GM18858 (cell line): ENCODE data around the gene DEFB124.
"Not testable (repeated sequence)": the region's sequence is repeated elsewhere in the genome, so short reads cannot be mapped to it uniquely, and the experiment has no call there.

ENCODE experiments used
- ATAC-seq: cut with Tn5 transposase; IDR thresholded peaks from one replicate; pipeline ENCODE4 v1.9.1; 2021; ENCODE audit not compliant: unreplicated experiment

DEFB124 gene

GRCh38 chr20:31474758-31475427 is at the start of gene DEFB124, which contains the start of gene REM1:
Gene DEFB124, minus strand, starts transcription at chr20:31475127. Its CDS starts 2,114 bp downstream, at chr20:31473013.
Gene REM1, plus strand, starts transcription at chr20:31475288. Its CDS starts 1,158 bp downstream, at chr20:31476446.
- no peak for ATAC-seq

GRCh38 chr20:31523361-31524283 is 48.7 kb upstream of the DEFB124 start:
- ATAC-seq, result no peak

- ATAC-seq, result no peak
These were observed 47.8 kb upstream of the DEFB124 start for GRCh38 chr20:31522731-31523130.

GRCh38 chr20:31521267-31521666 is 46.3 kb upstream of the DEFB124 start:
- ATAC-seq, result not testable (repeated sequence)

GRCh38 chr20:31517373-31517772 is 42.4 kb upstream of the DEFB124 start:
- no peak for ATAC-seq

GRCh38 chr20:31516651-31517050 is 41.7 kb upstream of the DEFB124 start:
- ATAC-seq, result no peak

- no peak for ATAC-seq
These were observed 41.2 kb upstream of the DEFB124 start for GRCh38 chr20:31516166-31516565.

GRCh38 chr20:31515775-31516107 is 40.8 kb upstream of the DEFB124 start:
- no peak for ATAC-seq

- ATAC-seq, result no peak
These were observed 40.3 kb upstream of the DEFB124 start for GRCh38 chr20:31515072-31515774.

- peak; percentile 77 for ATAC-seq
These were observed 39.5 kb upstream of the DEFB124 start, which contains the start of gene HM13 for GRCh38 chr20:31514154-31515071. Gene HM13, plus strand, starts transcription at chr20:31514442. Its CDS starts 110 bp downstream, at chr20:31514552.

- ATAC-seq, result no peak
These were observed 33.8 kb upstream of the DEFB124 start for GRCh38 chr20:31508517-31509244.

GRCh38 chr20:31505903-31506302 is 31.0 kb upstream of the DEFB124 start:
- no peak for ATAC-seq

- peak; percentile 96 for ATAC-seq
These were observed 28.2 kb upstream of the DEFB124 start for GRCh38 chr20:31502884-31503673.

- no peak for ATAC-seq
These were observed 25.6 kb upstream of the DEFB124 start for GRCh38 chr20:31500527-31500926.

GRCh38 chr20:31497838-31498540 is 23.1 kb upstream of the DEFB124 start:
- ATAC-seq, result no peak

- no peak for ATAC-seq
These were observed 21.9 kb upstream of the DEFB124 start for GRCh38 chr20:31496761-31497295.

- no peak for ATAC-seq
These were observed 19.2 kb upstream of the DEFB124 start for GRCh38 chr20:31494131-31494530.

GRCh38 chr20:31490752-31491151 is 15.8 kb upstream of the DEFB124 start:
- no peak for ATAC-seq
